Thyroid gland (tissue), 4 donors: ENCODE results near the gene PADI1. TPM values are rescaled to one million over a fixed set of nuclear protein-coding genes. Genes with fewer than 3 reads are reported as not detected.

Experiments
- DNase-seq, 2 donors: peaks; one replicate each; pipeline ENCODE4 v3.0.0-alpha.2; 2019
- H3K27ac ChIP-seq, 3 donors: fragments of 200-600 bp; sonication (generic); 1 replicate in 2 of 3; 2 replicates in 1 of 3; pipeline ENCODE4 v1.5.1; 2016 to 2019; ENCODE audit warnings: mild to moderate bottlenecking in 1 of 3, moderate library complexity in 1 of 3
- H3K27me3 ChIP-seq: fragments of 200-600 bp; sonication (generic); one replicate; pipeline ENCODE4 v1.5.1; 2019
- H3K36me3 ChIP-seq, 2 donors: fragments of 200-600 bp; sonication (generic); one replicate each; pipeline ENCODE4 v1.5.1; 2016 to 2019
- H3K4me1 ChIP-seq, 2 donors: fragments of 200-600 bp; sonication (generic); one replicate each; pipeline ENCODE4 v1.5.1; 2017 to 2019
- H3K4me3 ChIP-seq, 3 donors: fragments of 200-600 bp; sonication (generic); replicated peaks in 1 of 3; 1 replicate in 2 of 3; 2 replicates in 1 of 3; pipeline ENCODE4 v1.5.1; 2016; ENCODE audit warnings: mild to moderate bottlenecking in 1 of 3
- H3K9me3 ChIP-seq: fragments of 200-600 bp; sonication (generic); one replicate; pipeline ENCODE4 v1.5.1; 2017
- CTCF ChIP-seq, 6 experiments: fragments of 200-600 bp in 3 of 6; fragments of 450-650 bp in 3 of 6; sonication (generic) in 3 of 6; IDR thresholded peaks; one replicate each; pipeline ENCODE4 v1.5.1; 2016 to 2019; ENCODE audit warnings: antibody characterized with exemption in 6 of 6, mild to moderate bottlenecking in 2 of 6, inconsistent platforms in 1 of 6, moderate library complexity in 1 of 6
- POLR2A ChIP-seq, 2 donors: fragments of 450-650 bp; IDR thresholded peaks; one replicate each; pipeline ENCODE4 v1.6.1; 2017; ENCODE audit warnings: antibody characterized with exemption in 2 of 2, mild to moderate bottlenecking in 2 of 2, moderate library complexity in 1 of 2
- WGBS, 2 donors: methylation state at CpG; one replicate each; pipeline ENCODE4 v1.1.5; 2017; 5-methylcytosine and 5-hydroxymethylcytosine counted together
- intact Hi-C: fragments of 100-400 bp; cut with DNase I; formaldehyde crosslinking; loops from one replicate; pipeline ENCODE4 v1.15.1; 2023
- total RNA-seq, 4 donors: library from RNA; depleted of rRNA; stranded (reverse); fragments of >200 nt; gene quantifications; one replicate each; pipeline ENCODE4 v1.2.3, GENCODE V29; 2016

Gene PADI1
- total RNA-seq, 4 donors from 2014 or later, result not detected

DNA sequence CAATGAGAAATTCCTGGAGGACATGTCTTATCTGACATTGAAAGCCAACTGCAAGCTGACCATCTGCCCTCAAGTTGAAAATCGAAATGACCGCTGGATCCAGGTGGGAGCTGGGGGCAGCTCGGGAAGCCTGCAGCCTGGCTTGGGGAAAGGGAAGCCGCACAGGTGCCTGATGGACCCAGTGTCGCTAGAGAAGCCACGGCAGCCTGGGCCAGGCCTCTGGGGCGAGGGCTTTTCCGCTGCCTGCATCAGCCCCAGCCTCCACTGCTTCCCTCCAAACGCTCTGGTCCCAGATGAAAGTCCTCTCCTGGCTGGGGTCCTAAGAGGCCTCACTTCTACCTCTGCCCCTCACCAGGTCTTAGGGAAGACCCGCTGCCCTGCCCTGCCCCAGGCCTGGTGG lies 25.2 kb downstream of the PADI1 start:
- Histone ChIP-seq H3K4me1 (peaks cover 4 to 34% of the 10 kb centered on the region in 2 donors), H3K27me3 (no peaks in the 10 kb centered on the region), H3K27ac (no peak overlapping the region), H3K36me3 (no peaks in the 10 kb centered on the region), H3K4me3 (no peak overlapping the region), H3K9me3 (no peaks in the 10 kb centered on the region)
- intact Hi-C loops, result no loop called here
- 93 to 95% methylated on average over 5 to 10 of the region's 10 CpGs for WGBS, 2 donors
- DNase-seq, result no peak
- TF ChIP-seq POLR2A (IDR thresholded peaks at IDR 0.05) (no peak), CTCF (IDR thresholded peaks at IDR 0.05) (no peak)

GRCh38 chr1:17230671-17231310 lies 25.9 kb downstream of the PADI1 start:
- H3K4me3 ChIP-seq, result no peak overlapping the region
- H3K36me3 ChIP-seq, result no peaks in the 10 kb centered on the region
- TF ChIP-seq POLR2A (IDR thresholded peaks at IDR 0.05) (no peak), CTCF (IDR thresholded peaks at IDR 0.05) (no peak)
- intact Hi-C loops, result no loop called here
- DNase-seq, result no peak
- 83 to 84% methylated on average over 8 of the region's 8 CpGs for WGBS, 2 donors
- peaks cover 4 to 34% of the 10 kb centered on the region in 2 donors for H3K4me1 ChIP-seq
- no peak overlapping the region for H3K27ac ChIP-seq
- no peaks in the 10 kb centered on the region for H3K27me3 ChIP-seq
- H3K9me3 ChIP-seq, result no peaks in the 10 kb centered on the region

DNA sequence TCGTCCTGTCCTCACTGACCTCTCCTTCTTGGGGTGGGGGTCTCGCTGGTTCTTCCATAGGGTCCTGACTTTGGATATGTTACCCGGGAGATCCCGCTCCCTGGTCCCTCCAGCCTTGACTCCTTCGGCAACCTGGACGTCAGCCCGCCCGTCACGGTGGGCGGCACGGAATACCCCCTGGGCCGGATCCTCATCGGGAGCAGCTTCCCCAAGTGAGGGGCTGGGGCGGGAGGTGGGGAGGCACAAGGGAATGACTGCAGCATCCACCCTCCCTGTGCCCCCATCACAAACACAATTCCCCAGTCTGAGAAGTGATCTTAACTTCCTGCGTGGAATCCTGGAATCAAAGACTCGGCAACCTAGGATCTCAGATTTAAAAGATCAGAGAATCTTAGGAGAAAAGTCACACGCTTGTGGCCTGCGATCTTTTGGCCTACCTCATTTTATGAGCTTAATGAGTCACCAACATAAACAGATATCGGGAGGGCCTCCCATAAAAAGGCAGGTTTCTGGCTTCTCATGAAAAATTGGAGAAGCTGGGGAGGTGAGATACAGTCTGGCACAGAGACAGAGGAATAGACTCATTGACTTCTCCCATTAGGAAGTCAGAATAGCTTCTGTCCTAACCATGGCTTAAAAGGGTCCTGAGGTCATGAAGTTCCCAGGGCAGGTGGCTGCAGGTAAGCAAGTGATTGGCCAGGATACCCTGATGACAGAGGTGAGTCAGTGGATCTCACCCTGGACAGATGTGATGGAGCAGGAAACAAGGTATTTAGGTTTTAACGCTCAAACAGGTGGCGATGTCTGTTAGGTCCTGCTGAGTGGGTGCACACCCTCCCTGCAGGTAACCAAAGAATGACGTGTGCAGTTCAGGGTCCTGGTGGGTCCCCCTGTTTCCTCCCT lies 28.1 kb downstream of the PADI1 start:
- WGBS, 2 donors, result 81 to 89% methylated on average over 18 to 22 of the region's 22 CpGs
- DNase-seq, result no peak
- Histone ChIP-seq H3K4me3 (no peak overlapping the region), H3K27ac (no peak overlapping the region), H3K4me1 (peaks cover 0 to 15% of the 10 kb centered on the region in 2 donors), H3K36me3 (no peaks in the 10 kb centered on the region), H3K27me3 (no peaks in the 10 kb centered on the region), H3K9me3 (no peaks in the 10 kb centered on the region)
- intact Hi-C loops, result no loop called here
- TF ChIP-seq CTCF (IDR thresholded peaks at IDR 0.05) (no peak), POLR2A (IDR thresholded peaks at IDR 0.05) (no peak)

DNA sequence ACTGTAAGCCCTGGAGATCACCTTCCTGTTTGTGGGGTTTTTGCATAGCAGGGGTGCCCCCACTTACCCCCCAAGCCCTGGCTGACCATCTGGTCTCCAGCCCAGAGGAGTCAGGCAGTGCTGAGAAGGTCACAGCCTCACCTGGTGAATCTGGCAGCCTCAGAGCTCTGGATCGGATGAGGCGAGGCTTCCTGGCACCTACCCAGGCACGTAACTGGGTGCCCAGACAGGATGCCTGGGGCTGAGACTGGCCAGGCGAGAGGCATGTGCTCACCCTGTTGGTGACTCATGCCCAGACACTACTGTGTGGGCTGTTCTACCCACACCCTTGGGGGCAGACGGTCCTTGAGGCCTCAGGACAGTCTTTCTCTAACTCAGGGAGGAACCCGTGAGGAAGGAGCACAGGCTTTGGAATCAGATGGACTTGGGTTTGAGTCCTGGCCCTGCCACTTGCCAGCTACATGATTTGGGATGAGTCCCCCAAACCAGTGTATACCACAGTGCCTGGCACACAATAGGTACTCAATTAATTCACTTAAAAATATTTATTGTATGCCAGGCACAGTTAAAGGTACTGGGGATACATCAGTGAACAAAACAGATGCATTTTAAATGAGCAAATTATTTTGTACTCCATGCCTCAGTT lies 28.9 kb downstream of the PADI1 start:
- no peaks in the 10 kb centered on the region for H3K36me3 ChIP-seq
- H3K27ac ChIP-seq, result no peak overlapping the region
- 46% methylated on average over 4 of the region's 6 CpGs; no CpG with 5 or more reads in 1 of the 2 donors for WGBS, 2 donors
- no peaks in the 10 kb centered on the region for H3K9me3 ChIP-seq
- DNase-seq, result peak; percentile 55 to 82
- no peaks in the 10 kb centered on the region for H3K27me3 ChIP-seq
- intact Hi-C loops, result no loop called here
- no peak for TF ChIP-seq POLR2A (IDR thresholded peaks at IDR 0.05)
- TF ChIP-seq CTCF (IDR thresholded peaks at IDR 0.05), result no peak
- H3K4me1 ChIP-seq, result peaks cover 0 to 14% of the 10 kb centered on the region in 2 donors
- H3K4me3 ChIP-seq, result no peak overlapping the region
